ENCODE measurements around the gene TMPRSS7.

DNA sequence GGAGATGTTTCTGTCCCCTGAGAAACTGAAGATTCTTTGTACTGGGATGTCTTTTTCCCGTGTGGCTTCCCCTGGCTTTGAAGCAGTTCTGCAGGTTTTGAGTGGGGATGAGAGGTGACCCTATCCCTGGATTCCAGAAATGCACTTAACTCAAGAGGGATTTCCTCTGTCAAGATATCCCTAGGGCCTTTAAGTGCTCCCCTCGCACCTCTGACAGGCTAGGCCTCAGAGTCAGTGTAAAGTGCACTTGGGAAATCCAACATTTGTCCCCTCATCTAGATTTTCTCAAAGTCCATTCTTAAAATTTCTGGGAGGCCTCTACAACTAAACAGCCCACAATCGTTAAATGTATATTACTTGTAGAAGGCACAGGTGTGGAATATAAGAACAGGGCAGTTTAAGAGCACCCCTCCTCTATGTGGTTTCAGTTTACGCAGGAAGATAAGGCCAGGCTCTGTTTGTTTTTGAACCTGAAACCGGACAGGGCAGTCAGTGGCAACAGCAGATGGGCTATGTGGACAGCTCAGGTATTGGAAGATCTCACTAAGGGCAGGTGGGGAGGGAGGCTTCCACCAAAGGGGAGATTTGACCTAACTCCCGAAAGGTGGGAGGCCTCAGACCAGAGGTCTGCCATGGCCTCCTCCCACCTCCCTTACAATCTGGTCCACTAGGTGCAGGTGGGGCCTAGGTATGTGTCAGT is 56.5 kb downstream of the TMPRSS7 start:
- TF ChIP-seq, protein P1, sequence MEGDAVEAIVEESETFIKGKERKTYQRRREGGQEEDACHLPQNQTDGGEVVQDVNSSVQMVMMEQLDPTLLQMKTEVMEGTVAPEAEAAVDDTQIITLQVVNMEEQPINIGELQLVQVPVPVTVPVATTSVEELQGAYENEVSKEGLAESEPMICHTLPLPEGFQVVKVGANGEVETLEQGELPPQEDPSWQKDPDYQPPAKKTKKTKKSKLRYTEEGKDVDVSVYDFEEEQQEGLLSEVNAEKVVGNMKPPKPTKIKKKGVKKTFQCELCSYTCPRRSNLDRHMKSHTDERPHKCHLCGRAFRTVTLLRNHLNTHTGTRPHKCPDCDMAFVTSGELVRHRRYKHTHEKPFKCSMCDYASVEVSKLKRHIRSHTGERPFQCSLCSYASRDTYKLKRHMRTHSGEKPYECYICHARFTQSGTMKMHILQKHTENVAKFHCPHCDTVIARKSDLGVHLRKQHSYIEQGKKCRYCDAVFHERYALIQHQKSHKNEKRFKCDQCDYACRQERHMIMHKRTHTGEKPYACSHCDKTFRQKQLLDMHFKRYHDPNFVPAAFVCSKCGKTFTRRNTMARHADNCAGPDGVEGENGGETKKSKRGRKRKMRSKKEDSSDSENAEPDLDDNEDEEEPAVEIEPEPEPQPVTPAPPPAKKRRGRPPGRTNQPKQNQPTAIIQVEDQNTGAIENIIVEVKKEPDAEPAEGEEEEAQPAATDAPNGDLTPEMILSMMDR (IDR thresholded peaks at IDR 0.05): no peak
- peak; percentile 16 to 21 (median 19) for TF ChIP-seq POLR2A (IDR thresholded peaks at IDR 0.05)

Measured in body of pancreas (tissue), 4 donors.